CD4-positive, alpha-beta T cell (primary cell): ENCODE measurements around the gene RNF41. TPM values are rescaled to one million over a fixed set of nuclear protein-coding genes. Genes with fewer than 3 reads are reported as not detected.
A peak's percentile ranks its signal among the peaks of the same experiment; 100 is the strongest.

Experiments used
- ATAC-seq: fragments of 200-7000 bp; cut with Tn5 transposase; one replicate; pipeline ENCODE4 v1.10.0; 2022; ENCODE audit warnings: mild to moderate bottlenecking; ENCODE audit not compliant: poor library complexity
- CTCF ChIA-PET: fragments of 350-600 bp; sonication (Branson Sonifier 250); formaldehyde crosslinking; loops from one replicate; lab custom pipeline; 2021; ENCODE audit warnings: antibody characterized with exemption, inconsistent platforms; lab: Charles Lee
- POLR2A ChIA-PET: fragments of 350-600 bp; sonication (Branson Sonifier 250); formaldehyde crosslinking; loops from one replicate; lab custom pipeline; 2021; ENCODE audit warnings: antibody characterized with exemption, inconsistent platforms; lab: Charles Lee
- DNase-seq, 14 experiments: peaks; one replicate each; pipeline ENCODE4 v3.0.0-alpha.2; 2013 to 2020; ENCODE audit warnings: mixed read lengths in 2 of 14
- H3K27ac ChIP-seq, 2 donors: one replicate each; pipeline versions ENCODE4 v1.5.1 to v1.7.0; 2013; ENCODE audit warnings: low read length in 2 of 2, low read depth in 1 of 2, mild to moderate bottlenecking in 1 of 2
- H3K27me3 ChIP-seq, 2 experiments: 1 replicate in 1 of 2; 2 replicates in 1 of 2; pipeline versions ENCODE4 v1.6.1 to v1.7.0; 2013; ENCODE audit warnings: low read length in 2 of 2, control low read depth in 1 of 2, mild to moderate bottlenecking in 1 of 2, moderate library complexity in 1 of 2; ENCODE audit not compliant: insufficient read depth in 2 of 2, control insufficient read depth in 1 of 2
- H3K36me3 ChIP-seq: one replicate; pipeline ENCODE4 v1.6.1; 2013; ENCODE audit warnings: low read length, control low read depth; ENCODE audit not compliant: insufficient read depth
- H3K4me1 ChIP-seq: one replicate; pipeline ENCODE4 v1.6.1; 2013; ENCODE audit warnings: low read length, control low read depth; ENCODE audit not compliant: insufficient read depth
- H3K4me3 ChIP-seq: one replicate; pipeline ENCODE4 v1.5.1; 2013; ENCODE audit warnings: mild to moderate bottlenecking, low read length, moderate library complexity
- H3K9me3 ChIP-seq, 2 experiments: 1 replicate in 1 of 2; 2 replicates in 1 of 2; pipeline versions ENCODE4 v1.6.1 to v1.7.0; 2013; ENCODE audit warnings: low read length in 2 of 2, mild to moderate bottlenecking in 2 of 2, control low read depth in 1 of 2, moderate library complexity in 1 of 2; ENCODE audit not compliant: control insufficient read depth in 1 of 2, insufficient read depth in 1 of 2
- H3K27ac Mint-ChIP-seq: one replicate; pipeline ENCODE4 v1.8.0; 2020; ENCODE audit warnings: mixed read lengths
- H3K27me3 Mint-ChIP-seq: one replicate; pipeline ENCODE4 v1.8.0; 2021; ENCODE audit warnings: mixed read lengths
- H3K36me3 Mint-ChIP-seq: one replicate; pipeline ENCODE4 v1.8.0; 2021; ENCODE audit warnings: low read depth, mixed read lengths
- H3K4me1 Mint-ChIP-seq: one replicate; pipeline ENCODE4 v1.8.0; 2021; ENCODE audit warnings: low read depth, mixed read lengths
- H3K4me3 Mint-ChIP-seq: one replicate; pipeline ENCODE4 v1.8.0; 2020; ENCODE audit warnings: mild to moderate bottlenecking, mixed read lengths
- H3K9me3 Mint-ChIP-seq: one replicate; pipeline ENCODE4 v1.8.0; 2020; ENCODE audit warnings: mixed read lengths
- CTCF ChIP-seq: fragments of 200-600 bp; IDR thresholded peaks from one replicate; pipeline ENCODE4 v1.8.0; 2022; ENCODE audit warnings: antibody characterized with exemption, mild to moderate bottlenecking
- intact Hi-C, 2 experiments: fragments of 100-400 bp; cut with DNase I in 1 of 2; cut with micrococcal nuclease in 1 of 2; formaldehyde crosslinking; loops; one replicate each; pipeline versions ENCODE4 v1.15.1 to v1.9.0; 2023 to 2025; cut with DNase I, micrococcal nuclease
- total RNA-seq, 174 experiments: library from RNA in 2 of 174; stranded (reverse) in 2 of 174; gene quantifications; one replicate each; pipeline ENCODE4 v1.2.3 and lab custom pipeline; 2021 to 2026

The RNF41 gene
- total RNA-seq, 2 experiments from 2014 or later = 28.0 to 32.4 TPM

DNA sequence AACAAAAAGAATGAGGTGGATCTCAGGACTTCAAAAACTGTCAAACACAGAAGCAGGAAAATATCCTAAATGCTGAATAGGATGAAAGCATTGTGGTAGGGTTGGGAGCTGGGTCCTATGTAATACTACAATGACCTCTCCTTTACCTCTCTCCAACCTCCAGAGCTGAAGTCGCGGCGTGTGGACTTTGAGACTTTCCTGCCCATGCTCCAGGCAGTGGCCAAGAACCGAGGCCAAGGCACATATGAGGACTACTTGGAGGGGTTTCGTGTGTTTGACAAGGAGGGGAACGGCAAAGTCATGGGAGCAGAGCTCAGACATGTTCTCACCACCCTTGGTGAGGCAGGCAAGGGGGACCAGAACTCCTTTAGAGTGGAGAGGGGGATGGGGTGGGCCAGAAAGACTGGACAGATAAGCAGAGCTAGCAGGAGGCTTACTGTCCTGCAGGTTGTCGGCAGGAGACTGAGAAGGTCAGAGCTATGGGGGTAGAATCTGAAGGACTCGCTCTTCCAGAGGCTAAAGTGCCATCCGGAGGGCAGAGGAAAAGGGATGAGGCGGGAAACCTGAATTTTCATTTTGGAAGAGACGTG lies 66.4 kb downstream of the RNF41 start:
- Mint-ChIP-seq H3K4me1 (peaks cover 50% of the 10 kb centered on the region), H3K4me3 (peak overlapping the region; percentile 49), H3K27ac (peak overlapping the region; percentile 43), H3K27me3 (no peaks in the 10 kb centered on the region), H3K36me3 (peaks cover 32% of the 10 kb centered on the region), H3K9me3 (no peaks in the 10 kb centered on the region)
- intact Hi-C loops = no loop called here
- H3K27me3 ChIP-seq = no peaks in the 10 kb centered on the region
- H3K27ac ChIP-seq = no peak overlapping the region
- no peaks in the 10 kb centered on the region for H3K9me3 ChIP-seq
- peaks cover 52% of the 10 kb centered on the region for H3K4me1 ChIP-seq
- ATAC-seq = no peak
- DNase-seq = no peak
- TF ChIP-seq CTCF = no peak
- POLR2A ChIA-PET = interaction anchor here (0.7 to 1.6 kb wide), 6 partner anchors 9 to 464 kb away, joined by 3 to 4 read pairs (median 3); partner anchors contain the start of genes SMARCC2 and ZC3H10
- CTCF ChIA-PET = interaction anchor here (1.2 kb wide), 1 partner anchor 29 kb away, joined by 7 read pairs; no protein-coding TSS in a partner anchor
- H3K36me3 ChIP-seq = peaks cover 13% of the 10 kb centered on the region
- no peak overlapping the region for H3K4me3 ChIP-seq

- Histone ChIP-seq H3K27me3 (no peaks in the 10 kb centered on the region), H3K36me3 (peaks cover 7% of the 10 kb centered on the region), H3K9me3 (no peaks in the 10 kb centered on the region), H3K4me3 (no peak overlapping the region), H3K27ac (no peak overlapping the region), H3K4me1 (peaks cover 47% of the 10 kb centered on the region)
- H3K4me3 Mint-ChIP-seq = peak overlapping the region; percentile 49
- peak overlapping the region; percentile 43 for H3K27ac Mint-ChIP-seq
- ATAC-seq (no peak), DNase-seq (no peak)
- intact Hi-C loops = loop anchor here (5.0 kb wide), 2 partner anchors 32 to 38 kb away; partner anchors contain the start of genes RPL41 (in 1 of the 2), SMARCC2 (in 1 of the 2) and ZC3H10 (in 1 of the 2)
- no peaks in the 10 kb centered on the region for H3K27me3 Mint-ChIP-seq
- CTCF ChIA-PET = interaction anchor here (1.2 kb wide), 1 partner anchor 29 kb away, joined by 7 read pairs; no protein-coding TSS in a partner anchor
- no peak for TF ChIP-seq CTCF
- H3K4me1 Mint-ChIP-seq = peaks cover 48% of the 10 kb centered on the region
- peaks cover 26% of the 10 kb centered on the region for H3K36me3 Mint-ChIP-seq
- POLR2A ChIA-PET = interaction anchor here (0.7 to 1.6 kb wide), 6 partner anchors 10 to 465 kb away, joined by 3 to 6 read pairs (median 4); partner anchors contain the start of genes ESYT1, SMARCC2 and ZC3H10
- no peaks in the 10 kb centered on the region for H3K9me3 Mint-ChIP-seq
Measured at GRCh38 chr12:56154818-56155217, 66.9 kb downstream of the RNF41 start.

GRCh38 chr12:56154246-56154771 lies 67.4 kb downstream of the RNF41 start:
- Mint-ChIP-seq H3K27me3 (no peaks in the 10 kb centered on the region), H3K9me3 (no peaks in the 10 kb centered on the region), H3K4me3 (peak overlapping the region; percentile 55), H3K4me1 (peaks cover 43% of the 10 kb centered on the region), H3K27ac (no peak overlapping the region), H3K36me3 (peaks cover 21% of the 10 kb centered on the region)
- no peak overlapping the region for H3K27ac ChIP-seq
- ATAC-seq (no peak), DNase-seq (no peak)
- intact Hi-C loops = loop anchor here (5.0 kb wide), 2 partner anchors 33 to 37 kb away; partner anchors contain the start of genes RPL41 (in 1 of the 2), SMARCC2 (in 1 of the 2) and ZC3H10 (in 1 of the 2)
- no peak overlapping the region for H3K4me3 ChIP-seq
- no peaks in the 10 kb centered on the region for H3K27me3 ChIP-seq
- peaks cover 42% of the 10 kb centered on the region for H3K4me1 ChIP-seq
- no peak for TF ChIP-seq CTCF
- POLR2A ChIA-PET = interaction anchor here (0.9 to 1.6 kb wide), 4 partner anchors 11 to 36 kb away, joined by 3 to 6 read pairs (median 4); partner anchors contain the start of genes ESYT1, SMARCC2 and ZC3H10
- no peaks in the 10 kb centered on the region for H3K9me3 ChIP-seq
- H3K36me3 ChIP-seq = peaks cover 6% of the 10 kb centered on the region
- CTCF ChIA-PET = interaction anchor here (1.2 kb wide), 1 partner anchor 28 kb away, joined by 7 read pairs; no protein-coding TSS in a partner anchor
